Esophagus squamous epithelium (tissue), 4 donors: ENCODE results near the gene STRADB.

Source experiments
- CTCF ChIP-seq, 6 experiments: fragments of 450-650 bp in 4 of 6; fragments of 200-600 bp in 2 of 6; sonication (generic) in 2 of 6; IDR thresholded peaks; one replicate each; pipeline ENCODE4 v1.5.1; 2016 to 2019; ENCODE audit warnings: antibody characterized with exemption in 6 of 6, mild to moderate bottlenecking in 4 of 6, moderate library complexity in 4 of 6
- POLR2A ChIP-seq, 4 donors: fragments of 450-650 bp; IDR thresholded peaks; one replicate each; pipeline ENCODE4 v1.6.1; 2017; ENCODE audit warnings: antibody characterized with exemption in 4 of 4, mild to moderate bottlenecking in 4 of 4, moderate library complexity in 3 of 4

GRCh38 chr2:201452922-201453643 lies 1.5 kb downstream of the STRADB start:
- TF ChIP-seq CTCF (IDR thresholded peaks at IDR 0.05), result no peak
- TF ChIP-seq POLR2A (IDR thresholded peaks at IDR 0.05), result no peak
